DMS153 treated with DMSO at 0.1 percent for 48 hours (cell line): Measurements from ENCODE around the gene GPC5.
"Not testable (repeated sequence)": the region's sequence is repeated elsewhere in the genome, so short reads cannot be mapped to it uniquely, and the experiment has no call there.

Experiments used
- DNase-seq: peaks from one replicate; lab custom pipeline; 2025; ENCODE audit not compliant: unreplicated experiment; lab: John Stamatoyannopoulos, UW

The GPC5 gene

GRCh38 chr13:92512852-92513251, 1114.4 kb downstream of the GPC5 start:
- no peak for DNase-seq

GRCh38 chr13:92513672-92514071, 1115.3 kb downstream of the GPC5 start:
- no peak for DNase-seq

- DNase-seq: no peak
These were observed 1116.2 kb downstream of the GPC5 start for GRCh38 chr13:92514420-92515125.

DNA sequence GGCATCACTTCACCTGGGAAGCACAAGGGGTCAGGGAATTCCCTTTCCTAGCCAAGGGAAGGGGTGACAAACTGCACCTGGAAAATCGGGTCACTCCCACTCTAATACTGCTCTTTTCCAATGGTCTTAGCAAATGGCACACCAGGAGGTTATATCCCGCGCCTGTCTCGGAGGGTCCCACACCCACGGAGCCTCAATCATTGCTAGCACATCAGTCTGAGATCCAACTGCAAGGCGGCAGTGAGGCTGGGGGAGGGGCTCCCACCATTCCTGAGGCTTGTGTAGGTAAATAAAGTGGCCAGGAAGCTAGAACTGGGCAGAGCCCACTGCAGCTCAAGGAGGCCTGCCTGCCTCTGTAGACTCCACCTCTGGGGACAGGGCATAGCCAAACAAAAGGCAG, 1118.5 kb downstream of the GPC5 start:
- not testable (repeated sequence) for DNase-seq

- DNase-seq: not testable (repeated sequence)
These were observed 1120.2 kb downstream of the GPC5 start for GRCh38 chr13:92518622-92519021.

- no peak for DNase-seq
These were observed 1131.9 kb downstream of the GPC5 start for GRCh38 chr13:92530364-92530763.

- no peak for DNase-seq
These were observed 1137.0 kb downstream of the GPC5 start for GRCh38 chr13:92535222-92536006.

DNA sequence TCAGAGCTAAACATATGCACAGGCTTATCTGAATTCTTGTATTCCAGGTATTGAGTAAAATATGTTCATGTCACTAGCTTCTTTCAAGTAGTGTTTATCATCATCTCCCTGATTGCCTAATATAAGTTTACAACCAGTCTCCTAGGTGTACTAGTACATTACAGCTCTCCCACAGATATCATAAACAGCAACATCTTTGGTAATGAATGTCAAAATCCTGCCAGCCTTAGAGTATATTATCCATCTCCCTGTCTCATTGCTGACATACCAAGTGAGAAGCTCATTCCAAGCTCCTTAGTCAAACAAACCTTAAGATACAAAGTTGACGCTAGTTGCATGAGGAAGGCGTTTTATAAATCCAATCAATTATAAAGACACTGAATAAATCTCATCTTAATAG, 1139.0 kb downstream of the GPC5 start:
- no peak for DNase-seq

- no peak for DNase-seq
These were observed 1139.7 kb downstream of the GPC5 start for GRCh38 chr13:92538164-92538563.

- not testable (repeated sequence) for DNase-seq
These were observed 1140.7 kb downstream of the GPC5 start for GRCh38 chr13:92539148-92539547.

DNA sequence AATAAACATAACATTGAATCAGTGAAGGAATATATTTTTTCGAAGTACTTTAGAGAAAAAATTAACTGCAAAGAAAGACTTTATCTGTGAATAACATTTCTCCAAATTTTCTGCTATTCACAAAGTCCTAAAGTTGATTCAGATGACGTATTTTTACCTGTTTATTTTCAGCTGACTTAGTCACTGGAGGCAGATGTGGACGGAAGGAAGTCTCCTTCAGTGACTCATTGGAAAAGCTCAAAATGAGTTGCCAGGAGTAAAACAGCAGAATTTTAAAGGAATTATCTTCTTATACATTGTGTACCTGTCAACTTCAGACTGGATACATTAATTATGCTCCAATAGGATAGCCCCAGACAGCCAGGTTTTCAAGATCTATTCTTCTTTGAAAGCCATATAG, 1148.8 kb downstream of the GPC5 start:
- no peak for DNase-seq

- no peak for DNase-seq
These were observed 1150.9 kb downstream of the GPC5 start for GRCh38 chr13:92549276-92549675.

DNA sequence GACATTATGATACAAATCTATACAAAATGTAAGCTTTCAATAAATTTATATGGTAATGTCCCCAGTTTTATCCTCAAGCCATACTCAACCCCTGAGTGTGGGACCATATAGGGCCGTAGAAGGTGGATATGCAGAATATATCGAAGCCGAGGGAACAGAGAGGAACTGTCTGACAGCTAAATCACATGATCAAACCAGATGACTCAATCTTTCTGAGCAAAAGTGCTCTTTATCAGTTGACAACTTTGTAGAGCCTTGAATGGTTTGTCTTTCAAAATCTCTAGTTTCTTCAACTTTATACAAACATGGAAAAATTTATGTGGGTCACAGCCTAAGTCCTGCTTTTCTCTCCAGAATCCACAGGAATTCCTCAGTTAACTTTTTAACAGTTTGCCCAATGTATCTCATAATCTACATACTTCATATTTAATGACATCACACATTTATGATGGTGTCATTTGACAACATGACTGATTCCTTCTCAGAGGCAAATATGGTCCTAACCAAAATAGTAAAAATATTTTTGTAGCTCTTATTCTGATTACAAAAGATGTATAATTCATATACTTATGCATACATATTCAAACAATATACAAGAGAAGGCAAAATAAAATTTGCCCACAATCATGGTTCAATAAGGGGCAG, 1155.2 kb downstream of the GPC5 start:
- no peak for DNase-seq

DNA sequence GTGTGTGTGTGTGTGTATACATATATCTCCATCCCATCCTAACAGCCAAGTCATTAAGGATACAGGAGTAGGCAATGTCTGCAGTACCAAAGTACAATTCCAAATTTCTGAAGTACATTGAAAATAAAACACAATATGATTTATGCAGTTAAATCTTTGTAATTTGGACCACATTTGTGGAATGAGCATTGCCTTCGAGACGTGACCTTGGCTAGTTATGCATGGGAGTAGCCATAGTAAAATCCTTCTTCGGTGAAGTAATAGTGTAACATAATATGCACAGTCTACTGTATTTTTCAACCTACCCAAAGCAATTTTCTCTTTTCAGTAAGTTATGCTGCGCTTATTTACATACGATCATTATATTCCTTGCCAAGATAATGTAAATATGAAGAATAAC, 1162.5 kb downstream of the GPC5 start:
- no peak for DNase-seq

DNA sequence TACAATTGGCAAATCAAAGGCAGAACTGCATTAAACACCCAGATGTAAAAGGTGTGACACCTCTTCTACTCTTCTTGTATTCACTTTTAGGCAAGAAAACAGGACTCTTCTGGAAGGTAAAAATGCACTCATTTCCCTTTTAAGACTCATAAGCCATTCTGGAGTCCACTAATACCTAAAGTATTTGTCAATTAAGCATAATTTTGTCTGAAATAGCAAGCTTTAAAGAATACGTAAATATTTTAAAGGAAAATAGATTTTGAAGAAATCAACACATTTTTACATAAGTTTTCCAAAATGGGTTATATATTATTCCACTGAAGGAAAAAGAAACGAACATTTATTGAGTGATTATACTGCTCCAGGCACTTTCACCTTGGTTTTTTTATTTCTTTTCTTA, 1166.5 kb downstream of the GPC5 start:
- no peak for DNase-seq

GRCh38 chr13:92566767-92567166, 1168.3 kb downstream of the GPC5 start:
- DNase-seq: no peak

- DNase-seq: no peak
These were observed 1173.8 kb downstream of the GPC5 start for GRCh38 chr13:92572190-92572589.

GRCh38 chr13:92573467-92574057, 1175.1 kb downstream of the GPC5 start:
- DNase-seq: no peak

- DNase-seq: no peak
These were observed 1176.1 kb downstream of the GPC5 start for GRCh38 chr13:92574499-92574898.

DNA sequence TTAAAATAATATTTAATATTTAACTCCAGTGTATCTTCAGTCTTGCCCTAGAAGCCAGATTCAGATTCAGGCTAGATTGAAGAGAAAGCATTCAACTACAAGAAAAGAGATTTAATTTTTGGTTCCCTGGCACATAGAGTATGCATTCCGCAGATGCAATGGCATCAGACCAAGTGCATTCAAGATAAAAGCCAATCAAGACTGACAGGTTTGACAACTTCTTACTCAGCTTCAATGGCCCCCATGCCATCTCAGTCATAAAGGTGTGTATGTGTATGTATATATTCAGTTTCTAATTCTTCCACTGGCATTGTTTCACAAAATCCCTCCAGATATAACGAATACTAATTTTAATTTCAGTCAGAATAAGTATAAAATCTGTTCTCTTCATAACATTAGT, 1177.4 kb downstream of the GPC5 start:
- no peak for DNase-seq

DNA sequence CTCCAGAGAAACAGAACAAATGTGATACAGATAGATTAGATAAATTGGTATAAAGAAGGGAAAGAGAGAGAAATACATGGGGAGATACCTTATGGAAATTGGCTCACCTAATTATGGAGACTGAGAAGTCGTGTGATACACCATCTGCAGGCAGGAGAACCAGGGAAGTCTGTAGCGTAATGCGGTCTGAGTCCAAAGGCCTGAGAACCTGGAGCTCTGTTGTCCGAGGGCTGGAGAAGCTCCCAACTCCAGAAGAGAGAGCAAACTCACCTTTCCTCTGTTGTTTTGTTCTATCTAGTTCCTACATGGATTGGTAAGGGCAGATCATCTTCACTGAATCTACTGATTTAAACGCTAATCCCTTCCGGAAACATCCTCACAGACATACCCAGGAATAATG, 1179.9 kb downstream of the GPC5 start:
- DNase-seq: no peak

DNA sequence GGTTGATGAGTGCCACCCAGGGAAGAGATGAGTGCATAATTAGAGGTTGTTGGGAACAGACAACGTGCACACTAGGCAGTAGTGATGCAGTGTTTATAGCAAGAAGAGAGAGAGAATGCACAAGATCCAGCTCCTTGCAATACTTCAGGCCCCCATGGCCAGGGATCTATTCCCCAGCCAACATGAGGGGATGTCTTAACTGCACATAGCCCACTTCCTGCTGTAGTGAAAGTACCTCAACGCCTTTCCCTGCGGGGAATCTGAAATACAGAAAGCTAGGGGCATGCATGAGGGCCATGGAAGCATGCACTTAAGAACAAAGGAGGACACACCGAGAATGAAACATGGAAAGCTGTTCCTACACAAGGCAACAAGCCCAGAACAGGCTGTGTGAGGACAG, 1191.5 kb downstream of the GPC5 start:
- peak; percentile 53 for DNase-seq
